HFFc6 (cell line): Measurements from ENCODE around the gene LHFPL3. TPM values are rescaled to one million over a fixed set of nuclear protein-coding genes. Genes with fewer than 3 reads are reported as not detected.

ENCODE experiments used
- DNase-seq: peaks from one replicate; pipeline ENCODE4 v3.0.0-alpha.2; 2018
- H3K27ac Mint-ChIP-seq: 2 replicates; pipeline ENCODE4 v1.8.0; 2020; ENCODE audit warnings: mild to moderate bottlenecking, mixed read lengths
- H3K27me3 Mint-ChIP-seq: 2 replicates; pipeline ENCODE4 v1.8.0; 2021; ENCODE audit warnings: mild to moderate bottlenecking, moderate library complexity, mixed read lengths; ENCODE audit not compliant: insufficient read depth
- H3K36me3 Mint-ChIP-seq: 2 replicates; pipeline ENCODE4 v1.8.0; 2021; ENCODE audit warnings: low read depth, mixed read lengths
- H3K4me1 Mint-ChIP-seq: 2 replicates; pipeline ENCODE4 v1.8.0; 2020; ENCODE audit warnings: low read depth, mixed read lengths
- H3K4me3 Mint-ChIP-seq: 2 replicates; pipeline ENCODE4 v1.8.0; 2020; ENCODE audit warnings: mild to moderate bottlenecking, moderate library complexity, mixed read lengths
- H3K9me3 Mint-ChIP-seq: 2 replicates; pipeline ENCODE4 v1.8.0; 2020; ENCODE audit warnings: mild to moderate bottlenecking, mixed read lengths
- total RNA-seq, 6 experiments: library from RNA; stranded (reverse); fragmentation: NEBNext Ultra II Directional; extraction: Animal tissue kit (Norgen Biotek cat#: 25700); gene quantifications; 2 replicates in 1 of 6; 3 replicates in 5 of 6; pipeline ENCODE4 v1.2.3, GENCODE V29; 2021
- TF ChIP-seq, protein P1 (sequence below): fragments of 200-600 bp; sonication (generic); IDR thresholded peaks from 2 replicates; pipeline ENCODE4 v1.5.0; 2021; ENCODE audit warnings: antibody characterized with exemption, mild to moderate bottlenecking

The LHFPL3 gene
- total RNA-seq, 6 experiments from 2014 or later, result not detected

DNA sequence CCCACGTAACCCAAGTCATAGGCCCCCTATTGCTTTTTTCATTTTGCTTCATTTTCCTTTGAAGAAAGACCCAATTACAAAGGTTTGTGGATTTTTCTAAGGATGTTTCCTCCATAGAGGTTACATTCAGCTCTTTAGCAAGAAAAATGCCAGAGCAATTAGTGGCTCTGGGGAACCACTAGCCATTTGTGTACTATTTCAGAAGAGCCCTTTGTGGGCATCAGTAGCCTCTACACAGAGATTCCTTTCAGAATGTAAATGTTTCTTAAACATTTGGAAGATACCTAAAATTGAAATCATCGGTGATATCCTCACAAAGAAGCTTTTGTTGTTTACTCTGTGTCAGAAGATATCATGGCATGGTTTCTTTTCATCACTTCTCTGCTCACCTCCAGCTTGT, 394.6 kb downstream of the LHFPL3 start:
- TF ChIP-seq, protein P1, sequence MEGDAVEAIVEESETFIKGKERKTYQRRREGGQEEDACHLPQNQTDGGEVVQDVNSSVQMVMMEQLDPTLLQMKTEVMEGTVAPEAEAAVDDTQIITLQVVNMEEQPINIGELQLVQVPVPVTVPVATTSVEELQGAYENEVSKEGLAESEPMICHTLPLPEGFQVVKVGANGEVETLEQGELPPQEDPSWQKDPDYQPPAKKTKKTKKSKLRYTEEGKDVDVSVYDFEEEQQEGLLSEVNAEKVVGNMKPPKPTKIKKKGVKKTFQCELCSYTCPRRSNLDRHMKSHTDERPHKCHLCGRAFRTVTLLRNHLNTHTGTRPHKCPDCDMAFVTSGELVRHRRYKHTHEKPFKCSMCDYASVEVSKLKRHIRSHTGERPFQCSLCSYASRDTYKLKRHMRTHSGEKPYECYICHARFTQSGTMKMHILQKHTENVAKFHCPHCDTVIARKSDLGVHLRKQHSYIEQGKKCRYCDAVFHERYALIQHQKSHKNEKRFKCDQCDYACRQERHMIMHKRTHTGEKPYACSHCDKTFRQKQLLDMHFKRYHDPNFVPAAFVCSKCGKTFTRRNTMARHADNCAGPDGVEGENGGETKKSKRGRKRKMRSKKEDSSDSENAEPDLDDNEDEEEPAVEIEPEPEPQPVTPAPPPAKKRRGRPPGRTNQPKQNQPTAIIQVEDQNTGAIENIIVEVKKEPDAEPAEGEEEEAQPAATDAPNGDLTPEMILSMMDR, result no peak
- Mint-ChIP-seq H3K4me1 (no peaks in the 10 kb centered on the region), H3K36me3 (no peaks in the 10 kb centered on the region), H3K9me3 (peaks cover 10% of the 10 kb centered on the region), H3K27ac (no peak overlapping the region), H3K4me3 (no peak overlapping the region), H3K27me3 (no peaks in the 10 kb centered on the region)
- DNase-seq, result no peak

DNA sequence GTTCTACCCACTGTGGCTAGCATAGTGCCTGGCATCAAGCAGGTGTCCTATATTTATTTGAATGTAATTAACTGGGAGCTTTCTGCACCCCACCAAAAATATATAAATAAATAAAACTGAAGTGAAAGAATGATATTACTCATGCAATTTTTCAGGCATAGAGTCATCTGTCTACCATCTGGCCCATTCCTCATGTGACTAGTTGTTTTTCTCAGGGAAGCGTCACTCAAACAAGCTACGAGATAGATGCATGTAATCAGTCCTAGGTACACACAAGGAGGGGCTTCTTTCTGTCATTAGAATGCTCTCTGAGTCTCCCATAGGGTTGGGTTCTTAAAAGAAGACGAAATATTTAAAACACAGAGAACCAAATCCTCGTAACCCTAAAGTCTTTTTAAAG, 430.1 kb downstream of the LHFPL3 start:
- no peak for DNase-seq
- TF ChIP-seq, protein P1, result no peak
- H3K27ac Mint-ChIP-seq, result no peak overlapping the region
- H3K4me1 Mint-ChIP-seq, result no peaks in the 10 kb centered on the region
- peaks cover 6% of the 10 kb centered on the region; the same call in 1 of the 2 replicates for H3K9me3 Mint-ChIP-seq
- H3K27me3 Mint-ChIP-seq, result no peaks in the 10 kb centered on the region; the same call in 1 of the 2 replicates
- H3K4me3 Mint-ChIP-seq, result no peak overlapping the region
- no peaks in the 10 kb centered on the region for H3K36me3 Mint-ChIP-seq

DNA sequence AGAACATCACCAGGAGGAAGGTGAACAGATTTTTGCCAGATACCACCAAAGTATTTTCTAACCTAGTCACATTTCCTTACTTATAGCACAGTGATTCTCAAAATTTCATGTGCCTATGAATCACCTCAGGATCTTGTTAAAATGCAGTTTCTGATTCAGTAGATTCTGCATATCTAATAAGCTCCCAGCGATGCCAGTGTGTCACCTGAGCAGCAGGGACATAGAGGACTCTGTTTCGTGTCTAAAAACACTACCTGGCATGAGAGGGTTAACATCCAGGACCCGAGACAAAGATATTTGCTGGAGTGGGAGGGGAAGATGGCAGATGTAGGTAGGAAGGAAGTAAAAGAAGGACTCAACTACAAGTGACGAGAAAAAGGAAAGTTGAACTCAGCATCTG, 433.5 kb downstream of the LHFPL3 start:
- no peak overlapping the region for H3K4me3 Mint-ChIP-seq
- DNase-seq, result no peak
- H3K4me1 Mint-ChIP-seq, result no peaks in the 10 kb centered on the region
- H3K9me3 Mint-ChIP-seq, result peaks cover 6% of the 10 kb centered on the region; the same call in 1 of the 2 replicates
- no peaks in the 10 kb centered on the region for H3K36me3 Mint-ChIP-seq
- TF ChIP-seq, protein P1, result no peak
- H3K27me3 Mint-ChIP-seq, result no peaks in the 10 kb centered on the region; the same call in 1 of the 2 replicates
- H3K27ac Mint-ChIP-seq, result no peak overlapping the region

DNA sequence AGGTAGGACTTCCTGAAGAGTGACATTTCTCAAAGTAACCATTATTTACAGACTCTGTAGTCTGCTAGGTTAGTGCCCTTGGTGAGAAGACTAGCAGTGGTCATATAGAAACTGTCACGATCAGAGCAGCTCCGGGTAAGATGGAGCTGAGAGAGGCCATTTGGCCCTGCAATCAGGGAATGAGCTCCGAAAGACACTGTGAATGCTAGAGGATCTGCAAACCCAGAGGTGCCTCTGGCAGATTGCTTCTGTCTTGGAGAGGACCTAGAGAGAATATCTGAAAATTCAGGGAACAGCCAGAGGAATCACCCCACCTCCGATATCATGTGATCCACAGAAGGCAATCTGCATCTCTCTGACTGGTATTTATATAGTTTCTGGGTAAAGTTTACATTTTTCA, 438.7 kb downstream of the LHFPL3 start:
- no peak overlapping the region for H3K27ac Mint-ChIP-seq
- peaks cover 3% of the 10 kb centered on the region; the same call in 1 of the 2 replicates for H3K9me3 Mint-ChIP-seq
- no peaks in the 10 kb centered on the region for H3K36me3 Mint-ChIP-seq
- TF ChIP-seq, protein P1, result no peak
- no peaks in the 10 kb centered on the region for H3K4me1 Mint-ChIP-seq
- no peak overlapping the region for H3K4me3 Mint-ChIP-seq
- DNase-seq, result no peak
- no peaks in the 10 kb centered on the region for H3K27me3 Mint-ChIP-seq

DNA sequence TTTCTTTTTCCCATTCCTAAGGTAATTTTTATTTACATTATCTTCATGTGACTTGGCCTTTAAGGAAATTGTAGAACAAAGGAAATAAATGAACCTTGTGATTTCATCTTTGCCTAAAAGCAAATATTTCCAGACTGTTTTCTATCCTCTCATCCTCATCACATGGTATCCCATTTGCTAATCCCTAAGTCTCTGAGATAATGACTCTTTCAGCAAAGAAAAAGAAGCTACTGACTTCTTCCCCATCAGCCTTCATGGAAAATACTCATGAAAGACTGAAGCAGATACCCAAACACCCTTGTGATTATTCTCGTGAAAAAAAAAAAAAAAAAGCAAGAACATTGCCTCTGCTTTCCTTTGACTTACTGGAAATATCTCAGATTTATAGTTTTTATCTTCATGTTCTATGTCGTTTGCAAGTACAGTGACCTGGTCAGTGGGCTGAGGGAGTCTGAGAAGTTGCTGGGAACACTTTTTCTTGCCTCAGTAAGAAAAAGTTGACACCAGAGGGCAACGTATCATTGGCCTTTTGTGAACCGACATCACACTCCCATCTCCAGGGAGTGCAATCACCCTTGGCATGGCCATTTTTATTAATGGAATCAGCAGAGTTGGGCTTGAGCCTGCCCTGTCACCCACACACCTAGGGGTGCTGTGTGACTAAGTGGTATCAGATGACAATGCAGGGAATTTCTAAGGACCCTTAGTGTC, 439.6 kb downstream of the LHFPL3 start:
- Mint-ChIP-seq H3K4me1 (no peaks in the 10 kb centered on the region), H3K9me3 (no peaks in the 10 kb centered on the region; the same call in 1 of the 2 replicates), H3K27ac (no peak overlapping the region), H3K36me3 (no peaks in the 10 kb centered on the region), H3K4me3 (no peak overlapping the region), H3K27me3 (no peaks in the 10 kb centered on the region)
- DNase-seq, result no peak
- TF ChIP-seq, protein P1, result no peak
